ENCODE results near the gene LRRC4C. TPM values are rescaled to one million over a fixed set of nuclear protein-coding genes. Genes with fewer than 3 reads are reported as not detected.

The LRRC4C gene
- total and polyA plus RNA-seq, 2 donors (not counting 1 experiment from before 2014, with no cell fraction given): under 0.01 to 0.02 TPM

DNA sequence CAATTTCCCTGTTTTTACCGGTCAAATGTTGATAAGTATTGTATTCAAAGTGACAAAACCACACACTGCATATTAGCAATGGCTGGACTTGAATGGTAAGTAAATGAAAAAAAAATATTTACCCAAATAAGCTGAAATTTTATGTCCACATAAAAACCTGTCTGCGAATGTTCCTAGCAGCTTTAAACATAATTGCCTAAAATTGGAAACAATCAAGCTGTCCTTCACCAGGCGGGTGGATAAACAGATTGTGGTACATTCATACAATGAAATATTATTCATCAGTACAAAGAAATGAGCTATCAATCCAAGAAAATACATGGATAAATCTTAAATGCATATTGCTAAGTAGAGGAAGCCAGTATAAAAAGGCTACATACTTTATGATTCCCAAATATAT is 1067.8 kb downstream of the LRRC4C start:
- Histone ChIP-seq H2AFZ (ENCODE audit: low read length) (no peak overlapping the region), H3K27ac (ENCODE audit: insufficient read depth, low read length) (no peak overlapping the region)
- DNase-seq (ENCODE audit: low read depth in 2 of 2): no peak

DNA sequence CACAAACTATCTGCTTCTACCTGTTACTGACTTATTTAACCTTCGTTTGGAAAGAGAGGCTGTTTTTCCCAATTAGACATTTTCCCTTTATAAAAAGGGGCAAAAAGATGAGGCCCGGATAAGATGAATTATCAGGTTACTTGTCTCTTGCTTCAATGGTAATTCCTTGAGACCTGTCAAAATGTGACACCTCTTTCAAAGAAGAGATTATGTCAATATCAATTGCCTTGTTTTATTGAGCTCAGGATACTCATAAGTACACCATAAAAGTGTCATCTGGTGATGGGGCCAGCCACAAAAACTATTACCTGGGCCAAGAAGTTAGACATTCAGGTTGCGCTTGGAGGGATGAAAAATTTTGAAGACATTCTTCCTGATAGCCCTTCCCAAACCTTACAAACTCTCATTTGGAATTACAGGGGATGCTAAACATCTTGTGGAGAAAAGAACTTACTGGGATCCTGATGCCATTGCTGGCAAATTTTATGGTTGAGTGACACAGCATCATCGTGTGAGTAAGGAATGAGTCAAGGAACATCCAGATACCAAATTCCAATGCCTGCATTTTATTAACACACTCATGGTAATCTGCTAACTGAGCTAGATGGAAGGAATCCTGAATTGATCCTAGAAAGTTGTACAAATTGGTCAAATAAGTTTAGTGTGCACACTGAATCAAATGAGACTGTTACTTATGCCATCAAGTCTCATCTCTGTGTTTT is 1071.2 kb downstream of the LRRC4C start:
- Histone ChIP-seq H3K4me1 (ENCODE audit: control insufficient read depth, extremely low read depth, insufficient read depth, low read length) (no peaks in the 10 kb centered on the region), H4K20me1 (ENCODE audit: control insufficient read depth, extremely low read depth, insufficient read depth, low read length) (no peaks in the 10 kb centered on the region), H3K27ac (ENCODE audit: insufficient read depth, low read length) (no peak overlapping the region), H3K9ac (ENCODE audit: insufficient read depth, low read length) (no peak overlapping the region), H2AFZ (ENCODE audit: low read length) (peak overlapping the region; percentile 8), H3K4me2 (ENCODE audit: extremely low read depth, insufficient read depth, low read length) (peak overlapping the region; percentile 25), H3K27me3 (ENCODE audit: control insufficient read depth, insufficient read depth, low read length) (no peaks in the 10 kb centered on the region), H3K79me2 (ENCODE audit: control insufficient read depth, insufficient read depth, low read length) (no peaks in the 10 kb centered on the region), H3K36me3 (ENCODE audit: control insufficient read depth, insufficient read depth, low read length) (no peaks in the 10 kb centered on the region), H3K4me3 (replicated peaks in 1 of 4; ENCODE audit: control extremely low read depth in 1 of 4, insufficient read depth in 1 of 4, low read depth in 3 of 4, low read length in 4 of 4) (no peak overlapping the region), H3K9me3 (ENCODE audit: control insufficient read depth, insufficient read depth, low read depth, low read length) (no peaks in the 10 kb centered on the region)
- peak; percentile 34 to 68 for DNase-seq (ENCODE audit: low read depth in 2 of 2)
- TF ChIP-seq, protein P1, sequence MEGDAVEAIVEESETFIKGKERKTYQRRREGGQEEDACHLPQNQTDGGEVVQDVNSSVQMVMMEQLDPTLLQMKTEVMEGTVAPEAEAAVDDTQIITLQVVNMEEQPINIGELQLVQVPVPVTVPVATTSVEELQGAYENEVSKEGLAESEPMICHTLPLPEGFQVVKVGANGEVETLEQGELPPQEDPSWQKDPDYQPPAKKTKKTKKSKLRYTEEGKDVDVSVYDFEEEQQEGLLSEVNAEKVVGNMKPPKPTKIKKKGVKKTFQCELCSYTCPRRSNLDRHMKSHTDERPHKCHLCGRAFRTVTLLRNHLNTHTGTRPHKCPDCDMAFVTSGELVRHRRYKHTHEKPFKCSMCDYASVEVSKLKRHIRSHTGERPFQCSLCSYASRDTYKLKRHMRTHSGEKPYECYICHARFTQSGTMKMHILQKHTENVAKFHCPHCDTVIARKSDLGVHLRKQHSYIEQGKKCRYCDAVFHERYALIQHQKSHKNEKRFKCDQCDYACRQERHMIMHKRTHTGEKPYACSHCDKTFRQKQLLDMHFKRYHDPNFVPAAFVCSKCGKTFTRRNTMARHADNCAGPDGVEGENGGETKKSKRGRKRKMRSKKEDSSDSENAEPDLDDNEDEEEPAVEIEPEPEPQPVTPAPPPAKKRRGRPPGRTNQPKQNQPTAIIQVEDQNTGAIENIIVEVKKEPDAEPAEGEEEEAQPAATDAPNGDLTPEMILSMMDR (conservative IDR thresholded peaks at IDR 0.05 in 1 of 2, IDR thresholded peaks at IDR 0.05 in 1 of 2; ENCODE audit: low read depth in 1 of 2, low read length in 2 of 2): no peak
- TF ChIP-seq EZH2 (IDR thresholded peaks at IDR 0.05; ENCODE audit: low read length, missing control alignments): no peak

More for the DNA sequence above, 1067.8 kb downstream of the LRRC4C start:
- no peak overlapping the region for H3K4me2 ChIP-seq (ENCODE audit: extremely low read depth, insufficient read depth, low read length)
- H3K9ac ChIP-seq (ENCODE audit: insufficient read depth, low read length): no peak overlapping the region
- H4K20me1 ChIP-seq (ENCODE audit: control insufficient read depth, extremely low read depth, insufficient read depth, low read length): no peaks in the 10 kb centered on the region
- no peaks in the 10 kb centered on the region for H3K9me3 ChIP-seq (ENCODE audit: control insufficient read depth, insufficient read depth, low read depth, low read length)
- no peaks in the 10 kb centered on the region for H3K4me1 ChIP-seq (ENCODE audit: control insufficient read depth, extremely low read depth, insufficient read depth, low read length)
- no peaks in the 10 kb centered on the region for H3K79me2 ChIP-seq (ENCODE audit: control insufficient read depth, insufficient read depth, low read length)
- TF ChIP-seq EZH2 (IDR thresholded peaks at IDR 0.05; ENCODE audit: low read length, missing control alignments): no peak
- TF ChIP-seq, protein P1 (conservative IDR thresholded peaks at IDR 0.05 in 1 of 2, IDR thresholded peaks at IDR 0.05 in 1 of 2; ENCODE audit: low read depth in 1 of 2, low read length in 2 of 2): no peak
- H3K36me3 ChIP-seq (ENCODE audit: control insufficient read depth, insufficient read depth, low read length): no peaks in the 10 kb centered on the region
- H3K4me3 ChIP-seq (replicated peaks in 1 of 4; ENCODE audit: control extremely low read depth in 1 of 4, insufficient read depth in 1 of 4, low read depth in 3 of 4, low read length in 4 of 4): no peak overlapping the region
- no peaks in the 10 kb centered on the region for H3K27me3 ChIP-seq (ENCODE audit: control insufficient read depth, insufficient read depth, low read length)

DNA sequence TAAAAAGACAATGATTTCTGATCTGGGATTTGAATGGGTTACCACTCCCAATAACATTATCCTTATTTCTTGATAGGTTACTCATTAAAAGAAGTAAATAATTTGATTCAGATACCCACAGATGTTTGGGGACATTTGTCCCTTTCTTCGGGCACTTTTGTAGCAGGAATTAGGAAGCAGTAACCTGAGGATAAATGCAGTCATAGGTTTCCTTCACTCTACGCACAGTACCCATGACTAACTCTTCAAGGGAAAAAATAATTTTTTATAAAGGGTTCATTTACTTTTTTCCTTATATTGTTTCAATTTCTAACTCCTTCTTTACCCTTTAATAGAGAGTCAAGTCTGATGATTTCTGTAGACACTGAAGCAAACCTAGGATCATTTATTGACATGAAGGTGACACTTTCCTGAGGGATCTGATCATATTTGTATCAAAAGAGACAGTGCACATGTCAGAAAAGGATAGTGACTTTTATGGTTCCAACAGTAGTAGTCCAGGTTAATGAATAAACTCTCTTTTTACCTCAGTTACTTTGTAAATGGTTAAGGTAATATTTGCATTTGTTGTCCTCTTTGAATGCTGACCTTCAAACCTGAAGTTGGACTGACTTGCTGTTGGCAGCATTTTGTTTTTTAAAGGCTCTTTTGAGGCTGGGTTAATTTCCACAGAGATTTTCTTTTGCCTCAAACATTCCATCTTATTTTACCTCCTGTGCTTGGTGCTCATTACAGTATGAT is 1072.0 kb downstream of the LRRC4C start:
- Histone ChIP-seq H3K4me1 (ENCODE audit: control insufficient read depth, extremely low read depth, insufficient read depth, low read length) (no peaks in the 10 kb centered on the region), H3K36me3 (ENCODE audit: control insufficient read depth, insufficient read depth, low read length) (no peaks in the 10 kb centered on the region), H3K27me3 (ENCODE audit: control insufficient read depth, insufficient read depth, low read length) (no peaks in the 10 kb centered on the region), H3K79me2 (ENCODE audit: control insufficient read depth, insufficient read depth, low read length) (no peaks in the 10 kb centered on the region), H2AFZ (ENCODE audit: low read length) (no peak overlapping the region), H3K4me3 (replicated peaks in 1 of 4; ENCODE audit: control extremely low read depth in 1 of 4, insufficient read depth in 1 of 4, low read depth in 3 of 4, low read length in 4 of 4) (no peak overlapping the region), H3K9ac (ENCODE audit: insufficient read depth, low read length) (no peak overlapping the region), H3K27ac (ENCODE audit: insufficient read depth, low read length) (no peak overlapping the region), H4K20me1 (ENCODE audit: control insufficient read depth, extremely low read depth, insufficient read depth, low read length) (no peaks in the 10 kb centered on the region), H3K4me2 (ENCODE audit: extremely low read depth, insufficient read depth, low read length) (no peak overlapping the region), H3K9me3 (ENCODE audit: control insufficient read depth, insufficient read depth, low read depth, low read length) (no peaks in the 10 kb centered on the region)
- no peak for TF ChIP-seq EZH2 (IDR thresholded peaks at IDR 0.05; ENCODE audit: low read length, missing control alignments)
- no peak for DNase-seq (ENCODE audit: low read depth in 2 of 2)

Data from fibroblast of lung (primary cell).